DMS114 treated with DMSO at 0.1 percent for 48 hours (cell line): ENCODE data around the gene STK36.

Experiments used
- DNase-seq: peaks from one replicate; lab custom pipeline; 2025; ENCODE audit not compliant: unreplicated experiment; lab: John Stamatoyannopoulos, UW

The STK36 gene

GRCh38 chr2:218671654-218672566 lies at the start of gene STK36, which contains the start of gene RNF25:
Gene STK36 (plus strand): TSS chr2:218672086. CDS start chr2:218672830, 744 bp downstream.
Gene RNF25 (minus strand): TSS chr2:218672002. CDS start chr2:218671970, 32 bp downstream.
- peak; percentile 95 for DNase-seq

- no peak for DNase-seq
These were observed 49.1 kb upstream of the STK36 start for GRCh38 chr2:218622606-218623365.

GRCh38 chr2:218623366-218623705 lies 48.5 kb upstream of the STK36 start:
- DNase-seq: no peak

GRCh38 chr2:218626369-218626768 lies 45.5 kb upstream of the STK36 start:
- DNase-seq: no peak

GRCh38 chr2:218627939-218628338 lies 43.9 kb upstream of the STK36 start:
- no peak for DNase-seq

- no peak for DNase-seq
These were observed 40.0 kb upstream of the STK36 start for GRCh38 chr2:218631837-218632236.

- no peak for DNase-seq
These were observed 36.2 kb upstream of the STK36 start for GRCh38 chr2:218635719-218636118.

GRCh38 chr2:218638372-218638771 lies 33.5 kb upstream of the STK36 start:
- DNase-seq: no peak

GRCh38 chr2:218642121-218642656 lies 29.7 kb upstream of the STK36 start:
- DNase-seq: no peak

GRCh38 chr2:218642786-218643185 lies 29.1 kb upstream of the STK36 start:
- no peak for DNase-seq

GRCh38 chr2:218643751-218644310 lies 28.1 kb upstream of the STK36 start:
- DNase-seq: no peak

GRCh38 chr2:218644721-218645120 lies 27.2 kb upstream of the STK36 start:
- no peak for DNase-seq

GRCh38 chr2:218645126-218645525 lies 26.8 kb upstream of the STK36 start:
- DNase-seq: no peak

GRCh38 chr2:218648088-218648786 lies 23.6 kb upstream of the STK36 start:
- peak; percentile 19 for DNase-seq

GRCh38 chr2:218648787-218649100 lies 23.1 kb upstream of the STK36 start:
- no peak for DNase-seq

GRCh38 chr2:218655751-218656150 lies 16.1 kb upstream of the STK36 start:
- no peak for DNase-seq

GRCh38 chr2:218658671-218659257 lies 13.1 kb upstream of the STK36 start:
- DNase-seq: no peak

GRCh38 chr2:218659258-218659987 lies 12.5 kb upstream of the STK36 start, which contains the start of the genes BCS1L and ZNF142:
Gene BCS1L (plus strand): TSS chr2:218659683. CDS start chr2:218660988, 1,305 bp downstream.
Gene ZNF142 (minus strand): TSS chr2:218659623. CDS start chr2:218656429, 3,194 bp downstream.
- DNase-seq: peak; percentile 85

- no peak for DNase-seq
These were observed 11.9 kb upstream of the STK36 start for GRCh38 chr2:218659988-218660358.

- DNase-seq: no peak
These were observed 9.5 kb upstream of the STK36 start for GRCh38 chr2:218662377-218662776.
